Activated T-helper 2 cell treated with anti-CD3 and anti-CD28 coated beads, Interferon-gamma antibody, Interleukin-2, Interleukin-4, amounts not matched to agents 10 μg/mL and 5 μg/mL and 100 μg/mL, durations not matched to agents 14 hours and 24 hours and 36 hours (primary cell): ENCODE measurements around the gene UTP25. TPM values are rescaled to one million over a fixed set of nuclear protein-coding genes. Genes with fewer than 3 reads are reported as not detected.

Source experiments
- DNase-seq: peaks from one replicate; pipeline ENCODE4 v3.0.0; 2021; ENCODE audit warnings: low spot score
- H3K27ac Mint-ChIP-seq: one replicate; pipeline ENCODE4 v1.8.0; 2021; ENCODE audit warnings: mixed read lengths
- H3K27me3 Mint-ChIP-seq: one replicate; pipeline ENCODE4 v1.8.0; 2021; ENCODE audit warnings: low read depth, mixed read lengths
- H3K36me3 Mint-ChIP-seq: one replicate; pipeline ENCODE4 v1.8.0; 2021; ENCODE audit warnings: low read depth, mixed read lengths
- H3K4me1 Mint-ChIP-seq: one replicate; pipeline ENCODE4 v1.8.0; 2021; ENCODE audit warnings: low read depth, mixed read lengths
- H3K4me3 Mint-ChIP-seq: one replicate; pipeline ENCODE4 v1.8.0; 2021; ENCODE audit warnings: low read depth, mild to moderate bottlenecking, moderate library complexity, mixed read lengths
- H3K9me3 Mint-ChIP-seq: one replicate; pipeline ENCODE4 v1.8.0; 2021; ENCODE audit warnings: mixed read lengths
- intact Hi-C: fragments of 100-400 bp; cut with micrococcal nuclease; formaldehyde crosslinking; loops from one replicate; pipeline ENCODE4 v1.15.1; 2023
- total RNA-seq: library from RNA; stranded (reverse); gene quantifications from 2 replicates; pipeline ENCODE4 v1.2.3, GENCODE V29; 2022

UTP25 gene
- total RNA-seq, 1 donor from 2014 or later, result 18.7 TPM

DNA sequence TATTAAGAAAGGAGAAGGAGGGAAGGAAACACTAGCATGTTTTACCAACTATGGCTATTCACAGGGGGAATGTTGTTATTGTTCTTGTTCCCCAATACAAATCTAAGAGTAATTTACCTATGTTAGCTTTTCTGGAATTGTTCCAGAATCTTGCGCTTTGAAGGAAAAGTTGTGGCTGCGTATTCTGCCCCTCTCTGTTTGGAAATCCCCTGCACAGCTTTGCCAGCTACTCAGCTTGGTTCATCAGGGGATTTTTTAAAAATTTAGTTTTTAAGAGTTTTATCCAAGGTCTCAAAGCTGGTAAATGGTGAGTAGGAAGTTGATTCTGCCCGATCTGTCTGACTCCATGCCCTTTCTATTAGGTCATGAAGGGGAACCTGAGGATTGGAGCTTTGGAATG, 12.3 kb upstream of the UTP25 start:
- H3K27ac Mint-ChIP-seq, result no peak overlapping the region
- intact Hi-C loops, result no loop called here
- H3K4me1 Mint-ChIP-seq, result peaks cover 9% of the 10 kb centered on the region
- H3K4me3 Mint-ChIP-seq, result no peak overlapping the region
- DNase-seq, result no peak
- peaks cover 11% of the 10 kb centered on the region for H3K27me3 Mint-ChIP-seq
- H3K36me3 Mint-ChIP-seq, result no peaks in the 10 kb centered on the region
- H3K9me3 Mint-ChIP-seq, result no peaks in the 10 kb centered on the region

DNA sequence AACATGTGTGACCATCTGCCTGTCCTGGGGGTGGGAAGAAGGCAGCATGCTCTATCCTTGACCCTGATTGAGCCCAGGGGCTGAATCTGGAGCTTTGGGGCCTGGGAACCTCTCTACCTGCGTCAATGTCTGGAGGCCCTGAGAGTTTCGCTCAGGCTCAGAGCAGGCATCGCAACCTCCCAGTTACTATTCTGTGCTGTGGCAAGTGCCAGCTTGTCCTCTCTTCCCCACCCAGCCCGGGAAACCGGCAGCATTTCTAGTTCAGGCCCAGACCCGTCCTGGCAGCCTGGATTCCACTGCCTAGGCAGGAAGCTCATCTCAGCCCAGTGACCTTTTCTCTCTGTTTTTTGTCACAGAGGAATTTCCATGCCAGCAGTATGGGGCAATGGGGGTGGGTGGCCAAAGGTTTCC, 11.8 kb upstream of the UTP25 start:
- Mint-ChIP-seq H3K36me3 (no peaks in the 10 kb centered on the region), H3K4me1 (peaks cover 9% of the 10 kb centered on the region), H3K9me3 (no peaks in the 10 kb centered on the region), H3K4me3 (no peak overlapping the region), H3K27me3 (peaks cover 15% of the 10 kb centered on the region), H3K27ac (peak overlapping the region; percentile 51)
- intact Hi-C loops, result no loop called here
- no peak for DNase-seq

DNA sequence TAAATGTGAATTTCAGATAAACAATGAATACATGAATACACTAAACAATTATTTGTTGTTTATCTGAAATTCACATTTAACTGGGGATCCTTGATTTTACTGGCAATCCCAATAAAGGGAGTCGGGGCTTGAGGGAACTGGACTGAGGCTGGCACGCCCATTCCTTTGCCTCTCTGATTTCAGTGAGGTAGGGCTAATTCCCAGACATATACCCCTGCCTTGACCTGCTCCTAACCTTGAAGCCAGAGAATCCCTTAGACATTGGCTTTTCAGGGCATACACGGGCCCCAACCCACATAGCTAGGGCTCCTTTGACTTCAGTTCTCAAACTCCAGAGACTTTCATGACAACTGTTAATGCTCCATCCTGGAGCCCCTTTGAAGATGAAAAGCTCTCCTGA, 10.8 kb upstream of the UTP25 start:
- intact Hi-C loops, result no loop called here
- Mint-ChIP-seq H3K36me3 (no peaks in the 10 kb centered on the region), H3K4me3 (no peak overlapping the region), H3K9me3 (no peaks in the 10 kb centered on the region), H3K27me3 (peaks cover 21% of the 10 kb centered on the region), H3K4me1 (peaks cover 11% of the 10 kb centered on the region), H3K27ac (no peak overlapping the region)
- no peak for DNase-seq

DNA sequence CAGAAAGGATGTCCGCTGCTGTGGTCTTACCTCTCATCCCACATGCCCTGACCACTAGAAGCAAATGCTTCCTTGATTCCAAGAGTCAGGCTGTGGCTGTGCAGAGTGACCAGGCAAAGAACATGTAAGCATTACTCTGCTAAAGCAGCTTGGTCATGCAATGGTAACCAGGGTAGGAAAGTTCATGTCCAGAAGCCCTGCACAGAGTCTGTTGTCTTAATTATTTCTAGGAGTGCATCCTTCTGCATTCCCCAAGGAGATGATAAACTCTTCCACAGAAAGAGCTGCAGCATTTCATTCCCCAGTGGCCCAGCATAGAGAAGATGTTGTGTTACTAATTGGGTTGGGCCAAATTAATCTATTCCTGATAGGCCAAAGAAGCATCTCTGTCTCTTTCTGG, 10.1 kb upstream of the UTP25 start:
- intact Hi-C loops, result no loop called here
- no peaks in the 10 kb centered on the region for H3K9me3 Mint-ChIP-seq
- peaks cover 23% of the 10 kb centered on the region for H3K27me3 Mint-ChIP-seq
- no peaks in the 10 kb centered on the region for H3K36me3 Mint-ChIP-seq
- DNase-seq, result no peak
- H3K4me3 Mint-ChIP-seq, result no peak overlapping the region
- no peak overlapping the region for H3K27ac Mint-ChIP-seq
- peaks cover 13% of the 10 kb centered on the region for H3K4me1 Mint-ChIP-seq

DNA sequence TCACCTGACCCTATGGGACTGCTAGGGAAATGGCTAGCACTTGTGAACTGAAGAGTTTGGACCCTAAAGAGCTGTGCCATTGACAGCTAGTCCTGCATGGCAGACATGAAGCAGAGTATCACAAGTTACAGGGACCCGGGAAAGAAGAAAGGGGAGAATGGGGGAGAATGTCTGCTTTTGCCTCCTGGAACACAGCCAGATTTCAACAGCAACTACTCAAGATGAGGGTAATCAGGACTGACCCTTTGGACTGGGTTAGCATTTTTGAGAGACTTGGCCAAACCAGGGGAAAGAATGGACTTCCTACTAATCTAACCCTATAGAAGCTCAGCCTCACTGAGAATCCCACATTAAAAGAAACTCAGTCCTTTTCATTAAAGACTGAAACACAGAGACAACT, 8.7 kb upstream of the UTP25 start:
- Mint-ChIP-seq H3K4me1 (peaks cover 26% of the 10 kb centered on the region), H3K27me3 (peaks cover 27% of the 10 kb centered on the region), H3K9me3 (no peaks in the 10 kb centered on the region), H3K27ac (no peak overlapping the region), H3K4me3 (no peak overlapping the region), H3K36me3 (no peaks in the 10 kb centered on the region)
- intact Hi-C loops, result no loop called here
- DNase-seq, result no peak

DNA sequence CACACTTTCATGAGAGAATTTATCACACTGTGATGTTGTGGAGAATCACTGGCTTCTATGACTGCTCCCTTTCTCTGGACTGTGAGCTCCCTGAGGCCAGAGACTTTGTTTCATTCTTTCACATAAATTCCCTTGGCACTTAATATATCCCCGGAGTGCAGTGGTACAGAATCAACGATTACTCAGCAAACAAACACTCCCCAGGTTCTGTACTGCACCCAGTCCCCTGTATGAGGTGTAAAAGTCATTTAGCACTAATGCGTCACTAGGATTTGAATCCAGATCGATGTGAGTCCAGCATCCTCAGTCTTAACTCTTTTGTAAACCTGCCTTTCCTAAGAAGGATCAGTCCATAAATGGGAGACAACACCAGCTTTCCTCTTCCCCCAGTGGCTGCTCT, 6.8 kb upstream of the UTP25 start:
- intact Hi-C loops, result no loop called here
- Mint-ChIP-seq H3K27me3 (peaks cover 29% of the 10 kb centered on the region), H3K4me3 (no peak overlapping the region), H3K36me3 (no peaks in the 10 kb centered on the region), H3K4me1 (peaks cover 24% of the 10 kb centered on the region), H3K27ac (no peak overlapping the region), H3K9me3 (no peaks in the 10 kb centered on the region)
- no peak for DNase-seq

DNA sequence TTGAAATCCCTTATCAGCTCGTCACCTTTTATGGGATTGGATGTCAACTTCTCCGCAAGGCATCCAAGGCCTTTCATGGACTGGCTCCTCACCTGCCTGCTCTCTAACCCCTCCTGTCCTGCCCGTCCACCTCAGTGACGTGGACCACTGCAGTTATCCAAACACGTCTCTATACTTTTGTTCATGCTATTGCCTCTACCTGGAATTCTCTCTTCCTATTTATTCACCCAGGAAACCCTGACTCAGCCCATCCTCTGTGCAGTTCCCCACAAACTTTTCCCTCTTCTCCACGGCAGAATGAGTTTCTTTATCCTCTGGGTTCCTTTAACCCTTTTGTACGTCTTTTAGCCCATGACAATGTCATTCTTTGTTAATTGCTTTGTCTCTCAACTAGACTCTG, 5.1 kb upstream of the UTP25 start:
- Mint-ChIP-seq H3K36me3 (no peaks in the 10 kb centered on the region), H3K4me3 (no peak overlapping the region), H3K27me3 (peaks cover 29% of the 10 kb centered on the region), H3K27ac (no peak overlapping the region), H3K4me1 (peaks cover 27% of the 10 kb centered on the region), H3K9me3 (no peaks in the 10 kb centered on the region)
- intact Hi-C loops, result loop anchor here (2.0 kb wide), 1 partner anchor 14 kb away; no protein-coding TSS in a partner anchor
- no peak for DNase-seq

DNA sequence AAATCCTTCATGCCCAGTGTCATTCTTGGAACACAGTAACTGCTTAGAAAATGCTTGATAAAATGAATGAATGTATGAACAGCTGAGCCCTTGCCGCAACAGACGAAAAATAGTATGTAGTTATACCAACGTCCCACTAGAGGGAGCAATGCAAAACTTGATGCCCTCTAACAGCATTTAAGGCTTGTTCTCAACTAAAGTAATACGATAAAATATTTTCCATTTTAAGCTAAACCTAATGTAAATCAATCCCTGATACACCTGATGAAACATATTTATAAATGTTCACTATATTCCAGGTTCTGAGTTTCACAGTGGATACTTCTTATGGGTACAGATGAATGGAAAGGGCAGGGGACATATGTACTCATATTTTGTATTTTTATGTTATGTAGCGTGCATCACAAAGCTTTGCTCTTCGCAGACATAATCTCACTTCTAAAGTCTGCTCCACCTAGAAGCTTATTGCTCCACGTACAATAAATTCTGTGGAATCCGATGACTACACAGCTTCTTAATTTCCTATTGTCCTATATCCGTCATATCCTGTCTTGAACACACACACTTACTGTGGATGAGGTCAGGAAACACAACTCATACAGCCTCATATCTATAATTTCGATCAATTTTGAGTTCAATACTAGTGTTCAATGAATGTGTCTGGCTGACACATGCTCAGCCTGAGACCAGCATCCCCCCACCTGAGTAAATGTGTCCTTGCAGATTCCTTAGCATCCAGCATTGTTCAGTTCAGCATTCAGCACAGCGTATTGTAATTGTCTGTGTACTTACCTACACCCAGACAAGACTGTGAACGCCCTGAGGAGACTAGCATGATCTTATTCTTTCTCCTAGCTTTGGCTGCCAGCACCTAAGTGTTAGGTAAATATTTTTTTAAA, 4.4 kb upstream of the UTP25 start:
- H3K4me3 Mint-ChIP-seq, result no peak overlapping the region
- H3K9me3 Mint-ChIP-seq, result no peaks in the 10 kb centered on the region
- peaks cover 6% of the 10 kb centered on the region for H3K36me3 Mint-ChIP-seq
- no peak for DNase-seq
- intact Hi-C loops, result loop anchor here (2.0 kb wide), 1 partner anchor 13 kb away; no protein-coding TSS in a partner anchor
- peaks cover 27% of the 10 kb centered on the region for H3K4me1 Mint-ChIP-seq
- H3K27me3 Mint-ChIP-seq, result peaks cover 29% of the 10 kb centered on the region
- H3K27ac Mint-ChIP-seq, result no peak overlapping the region

DNA sequence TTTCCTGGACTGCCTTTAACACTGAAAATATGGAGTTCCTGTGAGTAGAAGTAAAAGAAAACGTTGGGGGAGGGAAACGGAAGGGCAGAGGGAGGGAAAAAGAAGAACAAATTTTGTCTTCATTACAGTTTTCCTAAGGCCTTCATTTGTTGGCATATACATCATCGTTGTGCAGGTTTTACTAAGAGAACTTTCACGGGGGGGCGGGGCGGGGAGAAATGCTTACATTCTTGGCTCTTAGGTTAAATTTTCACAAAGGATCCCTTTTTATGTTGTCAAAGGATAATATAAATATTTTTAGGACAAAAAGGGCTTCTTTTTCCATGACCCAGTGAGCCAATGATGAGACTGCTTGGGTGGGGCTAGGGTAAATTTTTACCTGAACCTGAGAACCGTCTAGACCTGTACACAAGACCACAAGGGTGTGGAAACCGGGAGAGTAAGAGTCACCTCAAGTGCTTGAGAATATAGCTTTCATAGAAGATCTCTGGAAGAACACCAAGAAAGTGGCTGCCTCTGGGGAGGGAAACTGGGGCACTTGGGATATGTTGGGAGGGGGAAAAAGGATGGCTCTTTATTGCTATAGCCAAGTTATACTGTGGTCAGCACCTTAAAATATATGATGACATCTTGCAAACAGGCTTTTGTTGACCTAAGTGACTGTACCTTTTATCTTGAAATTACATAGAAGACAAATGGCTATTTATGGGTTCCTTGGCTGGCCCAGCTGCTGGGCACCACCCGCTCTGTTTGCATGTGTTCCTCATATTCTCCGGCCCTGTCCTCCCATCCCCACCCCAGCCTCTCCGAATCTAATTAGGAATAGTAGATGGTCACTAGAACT, 2.0 kb upstream of the UTP25 start:
- DNase-seq, result no peak
- intact Hi-C loops, result loop anchor here (5.0 kb wide), 1 partner anchor 149 kb away; the partner anchor contains the start of gene G0S2
- no peaks in the 10 kb centered on the region for H3K9me3 Mint-ChIP-seq
- no peak overlapping the region for H3K4me3 Mint-ChIP-seq
- peaks cover 25% of the 10 kb centered on the region for H3K36me3 Mint-ChIP-seq
- peaks cover 44% of the 10 kb centered on the region for H3K4me1 Mint-ChIP-seq
- peaks cover 15% of the 10 kb centered on the region for H3K27me3 Mint-ChIP-seq
- no peak overlapping the region for H3K27ac Mint-ChIP-seq

DNA sequence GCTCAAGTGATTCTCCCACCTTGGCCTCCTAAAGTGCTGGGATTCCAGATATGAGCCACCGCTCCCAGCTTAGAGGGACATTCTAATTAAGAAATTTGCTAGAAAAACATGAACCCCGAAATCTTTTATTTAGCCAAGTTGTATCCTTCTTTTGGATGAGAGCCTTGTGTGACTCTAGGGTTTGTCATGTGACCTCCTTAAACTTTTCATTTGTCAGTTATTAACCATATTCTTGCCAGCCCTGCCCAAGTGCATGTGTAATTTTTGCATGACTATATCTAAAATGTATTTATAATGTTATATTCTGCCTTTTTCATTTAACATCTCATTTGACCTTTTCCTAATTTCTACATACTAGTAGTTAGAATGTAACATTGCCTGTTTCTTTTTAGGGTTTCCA, 1.9 kb downstream of the UTP25 start:
- H3K4me1 Mint-ChIP-seq, result peaks cover 48% of the 10 kb centered on the region

DNA sequence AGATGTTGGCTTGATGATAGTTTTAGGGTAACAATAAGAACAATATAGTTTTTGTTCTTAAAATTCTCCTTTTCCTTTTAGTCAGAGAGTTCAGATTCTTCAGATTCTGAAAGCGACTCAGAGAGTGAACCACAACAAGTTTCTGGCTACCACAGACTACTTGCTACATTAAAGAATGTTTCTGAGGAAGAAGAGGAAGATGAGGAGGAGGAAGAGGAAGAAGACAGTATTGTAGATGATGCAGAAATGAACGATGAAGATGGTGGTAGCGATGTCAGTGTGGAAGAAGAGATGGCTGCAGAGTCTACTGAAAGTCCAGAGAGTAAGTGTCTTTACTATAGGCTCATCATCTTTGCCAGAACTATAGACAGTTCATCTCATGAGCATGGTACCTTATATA, 3.0 kb downstream of the UTP25 start:
- peaks cover 72% of the 10 kb centered on the region for H3K36me3 Mint-ChIP-seq
- intact Hi-C loops, result no loop called here
- H3K4me1 Mint-ChIP-seq, result peaks cover 56% of the 10 kb centered on the region
- no peaks in the 10 kb centered on the region for H3K9me3 Mint-ChIP-seq
- H3K27ac Mint-ChIP-seq, result peak overlapping the region; percentile 32
- H3K4me3 Mint-ChIP-seq, result peak overlapping the region; percentile 23
- DNase-seq, result no peak
- H3K27me3 Mint-ChIP-seq, result no peaks in the 10 kb centered on the region

More for the DNA sequence above, 1.9 kb downstream of the UTP25 start:
- Mint-ChIP-seq H3K27ac (peak overlapping the region; percentile 84), H3K36me3 (peaks cover 62% of the 10 kb centered on the region), H3K9me3 (no peaks in the 10 kb centered on the region), H3K4me3 (peak overlapping the region; percentile 89), H3K27me3 (peaks cover 2% of the 10 kb centered on the region)
- DNase-seq, result no peak
- intact Hi-C loops, result loop anchor here (5.0 kb wide), 1 partner anchor 152 kb away; the partner anchor contains the start of gene G0S2

DNA sequence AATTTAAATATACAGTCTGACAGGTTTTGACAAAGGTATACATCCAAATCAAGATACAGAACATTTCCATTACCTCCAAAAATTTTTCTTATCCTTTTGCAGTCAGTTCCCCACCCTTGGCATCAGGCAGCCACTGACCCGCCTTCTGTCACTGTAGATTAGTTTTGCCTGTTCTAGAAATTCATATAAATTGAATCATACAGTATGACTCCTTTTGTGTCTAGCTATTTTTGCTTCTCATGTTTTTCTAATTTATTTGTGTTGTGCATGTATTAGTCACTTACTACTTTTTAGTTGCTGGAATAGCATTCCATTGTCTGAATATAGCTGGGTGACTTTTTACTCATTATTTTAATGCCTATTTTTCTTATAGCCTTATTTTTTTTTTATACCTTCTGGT, 3.8 kb downstream of the UTP25 start:
- no peak overlapping the region for H3K27ac Mint-ChIP-seq
- no peaks in the 10 kb centered on the region for H3K27me3 Mint-ChIP-seq
- H3K36me3 Mint-ChIP-seq, result peaks cover 81% of the 10 kb centered on the region
- no peak for DNase-seq
- intact Hi-C loops, result no loop called here
- H3K4me3 Mint-ChIP-seq, result no peak overlapping the region
- no peaks in the 10 kb centered on the region for H3K9me3 Mint-ChIP-seq
- H3K4me1 Mint-ChIP-seq, result peaks cover 65% of the 10 kb centered on the region
